Omental fat pad (tissue), 4 donors: ENCODE measurements around the gene SPAG16. TPM values are rescaled to one million over a fixed set of nuclear protein-coding genes. Genes with fewer than 3 reads are reported as not detected.

Source experiments
- ATAC-seq: fragments of 150-250 bp; one replicate; pipeline ENCODE4 v1.9.1; 2016; ENCODE audit warnings: mild to moderate bottlenecking, moderate library complexity; ENCODE audit not compliant: low FRiP score
- DNase-seq: peaks from one replicate; pipeline ENCODE4 v3.0.0-alpha.2; 2019; ENCODE audit warnings: low spot score
- CTCF ChIP-seq, 3 donors: fragments of 450-650 bp; IDR thresholded peaks; one replicate each; pipeline ENCODE4 v1.5.1; 2016 to 2017; ENCODE audit warnings: antibody characterized with exemption in 3 of 3, mild to moderate bottlenecking in 3 of 3, moderate library complexity in 2 of 3
- total RNA-seq, 4 donors: library from RNA; depleted of rRNA; stranded (reverse); fragments of >200 nt; gene quantifications; one replicate each; pipeline ENCODE4 v1.1.0, GENCODE V29; 2016

SPAG16 gene
- total RNA-seq, 4 donors from 2014 or later, result 11.1 to 29.5 (median 13.3) TPM

- no peak for TF ChIP-seq CTCF (IDR thresholded peaks at IDR 0.05)
- no peak for ATAC-seq
Observed at GRCh38 chr2:213420828-213421385, 136.6 kb downstream of the SPAG16 start.

GRCh38 chr2:213422211-213422610 is 137.9 kb downstream of the SPAG16 start:
- no peak for DNase-seq
- no peak for ATAC-seq
- TF ChIP-seq CTCF (IDR thresholded peaks at IDR 0.05), result no peak

More at GRCh38 chr2:213420828-213421385, 136.6 kb downstream of the SPAG16 start:
- DNase-seq, result no peak

DNA sequence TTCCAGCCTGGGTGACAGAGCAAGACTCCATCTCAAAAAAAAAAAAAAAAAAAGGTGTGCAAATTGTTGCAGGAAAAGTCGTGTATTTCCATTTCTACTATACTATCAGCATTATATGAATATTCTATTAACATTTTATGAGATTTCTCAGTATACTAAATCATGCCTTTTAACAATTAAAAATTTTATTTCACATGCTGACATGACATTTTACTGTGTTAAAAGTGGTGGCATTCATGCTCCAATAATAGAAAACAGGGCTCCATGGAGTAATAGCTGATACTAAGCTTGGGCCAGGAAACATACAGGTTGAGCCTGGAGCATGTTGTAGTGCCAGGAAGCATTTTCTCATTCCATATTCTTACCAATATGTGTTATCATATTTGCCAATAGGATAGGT is 141.4 kb downstream of the SPAG16 start:
- no peak for TF ChIP-seq CTCF (IDR thresholded peaks at IDR 0.05)
- DNase-seq (no peak), ATAC-seq (no peak)

GRCh38 chr2:213429516-213429915 is 145.3 kb downstream of the SPAG16 start:
- DNase-seq, result no peak
- no peak for ATAC-seq
- TF ChIP-seq CTCF (IDR thresholded peaks at IDR 0.05), result no peak

- ATAC-seq (no peak), DNase-seq (no peak)
- no peak for TF ChIP-seq CTCF (IDR thresholded peaks at IDR 0.05)
Observed at GRCh38 chr2:213443921-213444320, 159.7 kb downstream of the SPAG16 start.

GRCh38 chr2:213451542-213452239 is 167.4 kb downstream of the SPAG16 start:
- no peak for TF ChIP-seq CTCF (IDR thresholded peaks at IDR 0.05)
- DNase-seq (no peak), ATAC-seq (no peak)
